GM18951 (cell line): ENCODE results near the gene SGTA.
A peak's percentile ranks its signal among the peaks of the same experiment; 100 is the strongest.

ENCODE experiments used
- POLR2A ChIP-seq: IDR thresholded peaks from 4 replicates; pipeline ENCODE4 v1.6.1; 2011; ENCODE audit warnings: mild to moderate bottlenecking; ENCODE audit not compliant: insufficient read length, insufficient read depth; ENCODE audit errors: extremely low read depth
- in situ Hi-C: fragments of 300-500 bp; cut with MboI; formaldehyde crosslinking; loops from one replicate; pipeline ENCODE4 v1.12.0; 2022; ENCODE audit warnings: low sequenced_read_pairs, mixed read lengths, inconsistent platforms; ENCODE audit not compliant: unreplicated experiment

Gene SGTA

DNA sequence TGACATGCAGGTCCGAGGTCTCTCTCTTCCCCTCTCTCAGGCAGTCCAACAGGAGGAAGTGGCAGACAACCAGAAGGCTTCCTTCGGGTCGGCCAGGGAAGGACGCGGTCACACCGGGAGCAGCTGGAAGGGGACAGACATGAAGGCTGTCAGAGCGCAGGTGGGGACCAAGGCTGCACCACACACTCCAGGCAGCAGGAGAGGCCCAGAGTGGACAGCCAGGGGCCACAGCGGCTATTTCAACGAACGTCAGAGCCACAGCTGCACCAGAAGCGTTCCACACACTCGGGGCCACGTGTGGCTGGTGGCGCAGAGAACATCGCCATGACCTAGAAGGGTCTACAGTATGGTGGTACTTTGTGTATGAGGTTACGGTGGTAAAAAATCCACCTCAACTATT is 27.3 kb downstream of the SGTA start:
- in situ Hi-C loops = no loop called here
- no peak for TF ChIP-seq POLR2A

DNA sequence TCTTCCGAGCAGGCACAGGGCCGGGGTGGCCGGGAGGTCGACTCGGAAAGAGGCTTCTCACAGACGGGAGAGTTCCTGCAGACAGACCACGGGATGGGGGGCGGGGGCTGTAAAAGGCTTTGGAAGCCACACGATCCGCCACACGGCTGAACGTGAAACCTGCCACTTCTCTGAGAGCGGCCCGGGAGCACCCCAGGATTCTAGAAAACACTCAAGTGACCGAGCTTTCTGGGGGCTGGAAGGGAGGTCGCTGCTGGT is 27.7 kb downstream of the SGTA start:
- in situ Hi-C loops = no loop called here
- no peak for TF ChIP-seq POLR2A

DNA sequence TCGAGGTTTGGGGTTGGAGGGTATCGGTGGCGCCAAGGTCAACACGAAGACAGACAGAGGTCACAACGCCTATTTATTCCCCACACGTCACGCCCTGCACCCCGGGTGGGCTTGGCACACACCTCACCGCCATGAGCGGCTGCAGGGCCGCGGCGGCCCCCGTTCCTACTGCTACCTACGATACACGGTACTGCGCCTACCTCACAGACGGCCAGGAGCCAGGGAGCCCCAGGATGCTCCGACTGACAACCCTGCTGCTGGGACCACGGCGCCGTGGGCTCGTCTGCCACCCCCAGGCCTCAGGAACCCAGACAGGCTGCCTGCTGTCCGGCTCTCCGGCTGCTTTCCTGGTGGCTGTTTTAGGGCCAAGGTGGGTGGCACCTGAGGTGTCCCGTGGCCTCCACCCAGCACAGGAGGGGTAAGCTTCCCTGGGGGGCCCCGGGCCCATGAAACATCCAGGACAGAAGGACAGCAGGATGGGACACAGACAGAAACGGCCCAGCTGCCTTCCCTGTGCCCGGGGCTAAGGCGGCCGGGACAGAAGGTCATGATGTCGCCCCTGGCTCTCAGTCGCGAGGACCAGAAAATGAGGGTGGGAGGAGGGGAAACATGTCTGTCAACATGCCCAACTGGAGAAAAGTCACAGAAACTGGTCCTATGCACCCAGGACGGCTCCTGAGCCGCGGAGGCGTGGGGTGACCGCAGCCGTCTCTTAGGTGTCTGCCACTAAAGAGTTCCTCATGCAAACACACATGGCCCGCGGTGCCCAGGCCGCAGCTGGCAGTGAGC is 28.2 kb downstream of the SGTA start:
- TF ChIP-seq POLR2A = no peak
- in situ Hi-C loops = no loop called here

DNA sequence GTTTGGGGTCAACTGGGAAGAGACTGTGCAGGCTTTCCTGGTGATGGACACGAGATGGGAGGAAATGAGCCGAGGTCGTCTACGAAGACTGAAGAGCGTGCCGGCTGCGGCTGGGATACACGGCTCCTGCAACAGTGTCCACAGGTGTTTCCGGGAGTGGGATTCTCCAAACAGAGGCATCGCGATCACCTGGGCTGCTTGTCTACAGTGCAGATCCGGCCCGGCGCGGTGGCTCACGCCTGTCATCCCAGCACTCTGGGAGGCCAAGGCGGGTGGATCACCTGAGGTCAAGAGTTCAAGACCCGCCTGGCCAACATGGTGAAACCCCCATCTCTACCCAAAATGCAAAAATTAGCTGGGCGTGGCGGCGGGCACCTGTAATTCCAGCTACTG is 31.6 kb downstream of the SGTA start:
- in situ Hi-C loops = no loop called here
- no peak for TF ChIP-seq POLR2A

DNA sequence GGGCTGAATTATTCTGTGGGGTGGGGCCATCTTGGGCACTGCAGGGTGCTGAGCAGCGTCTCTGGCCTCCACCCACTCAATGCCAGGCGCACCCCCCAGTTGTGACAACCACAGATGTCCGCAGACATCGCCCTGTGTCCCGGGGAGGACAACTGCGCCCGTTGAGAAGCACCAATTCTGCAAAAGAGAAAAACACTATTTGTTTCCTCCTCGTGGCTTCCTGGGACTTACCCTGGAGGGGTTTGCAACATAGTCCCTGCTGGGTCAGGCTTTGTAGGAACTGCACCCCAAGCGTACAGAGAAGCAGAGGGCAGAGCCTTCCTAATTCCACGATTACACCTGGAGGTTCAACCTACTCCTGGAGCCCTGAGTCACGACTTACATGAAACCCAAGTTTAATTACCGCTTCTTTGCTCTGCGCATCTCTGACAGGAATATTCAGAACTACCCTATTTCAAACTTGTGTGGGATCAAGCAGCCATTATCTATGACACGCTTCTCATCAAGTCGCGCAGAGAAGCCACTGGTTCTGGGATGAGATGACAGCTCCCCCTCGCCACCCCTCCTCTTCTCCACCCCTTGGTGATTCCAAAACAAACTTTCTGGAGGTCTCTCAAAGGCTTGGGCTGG is 32.1 kb downstream of the SGTA start:
- in situ Hi-C loops = no loop called here
- no peak for TF ChIP-seq POLR2A

DNA sequence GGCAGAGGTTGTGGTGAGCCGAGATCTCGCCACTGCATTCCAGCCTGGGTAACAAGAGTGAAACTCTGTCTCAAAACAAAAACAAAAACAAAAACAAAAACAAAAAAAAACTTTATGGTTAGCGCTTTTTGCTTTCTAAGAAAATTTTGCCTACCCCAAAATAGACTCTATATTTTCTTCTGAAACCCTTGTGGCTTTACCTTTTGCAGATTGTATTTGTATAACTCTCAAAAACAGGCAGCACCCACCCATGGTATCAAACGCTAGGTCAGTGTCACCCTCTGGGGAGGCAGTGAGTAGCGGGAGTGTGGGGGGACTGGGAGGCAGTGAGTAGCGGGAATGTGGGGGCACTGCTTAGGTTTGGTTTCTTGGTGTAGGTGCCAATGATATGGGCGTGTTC is 35.7 kb downstream of the SGTA start:
- in situ Hi-C loops = loop anchor here (5.0 kb wide), 1 partner anchor 100 kb away; no protein-coding TSS in a partner anchor
- TF ChIP-seq POLR2A = no peak

DNA sequence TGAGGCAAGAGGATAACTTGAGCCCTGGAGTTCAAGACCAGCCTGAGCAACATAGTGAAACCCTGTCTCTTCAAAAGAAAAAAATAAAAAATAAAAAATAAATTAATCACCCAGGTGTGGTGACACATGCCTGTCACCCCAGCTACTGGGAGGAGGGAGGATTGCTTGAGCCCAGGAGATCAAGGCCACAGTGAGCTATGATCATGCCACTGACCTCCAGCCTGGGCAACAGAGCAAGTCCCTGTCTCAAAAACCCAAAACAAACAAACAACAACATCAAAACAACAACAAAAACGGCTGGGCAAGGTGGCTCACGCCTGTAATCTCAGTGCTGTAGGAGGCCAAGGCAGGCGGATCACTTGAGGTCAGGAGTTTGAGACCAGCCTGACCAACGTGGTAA is 39.0 kb downstream of the SGTA start:
- no peak for TF ChIP-seq POLR2A
- in situ Hi-C loops = no loop called here

DNA sequence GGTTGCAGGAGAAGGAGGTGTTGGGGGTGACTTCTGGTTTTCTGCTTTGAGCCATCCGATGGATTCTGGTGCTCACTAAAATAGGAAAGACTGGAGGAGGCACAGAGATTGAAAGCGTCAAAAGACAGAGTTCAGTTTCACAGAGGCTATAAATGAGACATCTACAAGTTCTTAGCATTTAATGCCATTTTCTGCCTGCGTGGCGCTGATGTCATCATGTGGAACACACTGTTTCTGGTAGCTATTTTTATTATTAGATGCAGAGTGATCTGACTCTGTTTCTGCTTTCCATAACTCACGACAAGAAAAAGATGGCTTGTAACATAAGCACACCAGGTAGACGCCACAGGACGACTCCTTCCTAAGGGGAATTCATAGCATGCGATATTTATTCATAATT is 40.0 kb downstream of the SGTA start:
- no peak for TF ChIP-seq POLR2A
- in situ Hi-C loops = no loop called here

DNA sequence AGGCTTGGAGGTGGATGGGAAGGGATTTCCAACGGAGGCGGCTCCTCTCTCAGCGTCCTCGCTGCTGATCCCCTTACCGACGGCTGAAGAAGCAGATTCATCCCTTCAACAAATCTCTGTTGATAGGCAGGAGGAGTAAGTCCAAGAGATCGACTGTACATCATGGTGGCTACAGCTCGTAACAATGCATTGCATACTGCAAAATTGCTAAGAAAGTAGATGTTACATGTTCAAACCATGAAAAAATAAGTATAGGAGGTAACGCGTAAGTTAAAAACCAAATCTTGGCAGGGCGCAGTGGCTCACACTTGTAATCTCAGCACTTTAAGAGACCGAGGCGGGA is 42.8 kb downstream of the SGTA start:
- in situ Hi-C loops = no loop called here
- TF ChIP-seq POLR2A = no peak

DNA sequence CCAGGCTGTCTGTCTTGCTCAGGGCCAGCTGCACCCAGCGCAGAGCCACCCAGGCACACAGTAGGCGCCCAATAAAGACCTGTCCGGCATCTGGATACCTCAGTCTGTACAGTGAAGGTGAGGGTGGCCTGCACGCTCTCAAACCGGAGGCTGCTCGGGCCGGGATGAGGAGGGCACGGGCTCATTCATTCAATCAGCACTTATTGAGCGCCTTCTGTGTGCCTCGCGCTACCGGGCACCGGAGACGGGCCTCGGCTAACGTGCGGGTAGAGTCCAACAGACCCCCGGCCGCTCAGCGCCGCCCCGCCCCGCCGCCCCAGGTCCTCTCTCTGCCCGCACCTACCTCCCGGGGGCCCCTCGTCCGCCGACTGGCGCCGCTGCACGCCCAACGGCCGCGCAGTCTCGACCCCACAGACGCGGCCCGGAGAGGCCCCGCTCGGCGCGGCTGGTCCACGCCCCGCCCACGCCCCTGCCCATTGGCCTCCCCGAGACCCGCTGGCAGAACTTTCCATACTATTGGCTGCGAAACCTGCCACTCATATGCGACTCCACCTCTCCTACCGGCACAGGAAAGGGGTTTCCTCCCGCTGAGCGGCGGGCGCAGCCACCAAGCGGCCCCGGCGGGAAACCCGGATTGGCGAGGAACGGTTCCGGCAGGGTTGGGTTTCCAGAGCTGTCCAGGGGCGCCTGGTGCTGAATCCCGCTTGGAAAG is 43.3 kb downstream of the SGTA start, which contains the start of gene SLC39A3:
Gene SLC39A3 (minus strand): TSS at position 416 of the 712 bp plus-strand sequence. CDS start 2,760 bp downstream, outside the sequence.
- peak; percentile 76 for TF ChIP-seq POLR2A
- in situ Hi-C loops = no loop called here

DNA sequence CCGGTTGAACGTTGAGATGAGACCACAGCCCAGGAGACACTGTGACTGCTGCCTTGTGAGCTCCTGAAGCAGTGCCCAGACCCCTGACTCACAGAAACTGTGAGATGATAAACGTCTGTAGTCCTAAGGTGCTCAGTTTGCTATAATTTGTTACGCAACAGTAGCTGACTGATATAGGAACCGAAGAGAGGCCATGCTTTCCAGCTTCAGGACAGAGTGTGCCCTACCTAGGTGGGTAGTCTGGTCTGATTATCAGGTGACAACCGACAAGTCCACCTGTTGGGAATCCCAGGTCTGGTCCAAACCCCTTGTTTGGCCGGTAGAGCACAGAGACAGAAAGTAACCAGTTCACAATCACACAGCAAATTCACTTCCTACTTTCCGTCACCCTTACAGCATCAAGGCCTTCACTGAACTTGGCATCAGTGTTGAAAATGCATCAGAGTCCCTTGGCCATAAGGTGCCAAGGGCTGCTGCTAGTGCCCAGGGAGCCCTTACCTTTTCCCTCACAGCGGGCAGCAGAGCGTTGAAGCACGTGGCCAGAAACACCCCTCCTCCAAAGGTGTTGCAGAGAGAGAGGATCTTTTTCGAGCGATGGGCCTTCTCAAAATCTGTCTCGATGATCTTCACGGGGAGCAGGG is 46.4 kb downstream of the SGTA start:
- in situ Hi-C loops = no loop called here
- no peak for TF ChIP-seq POLR2A

DNA sequence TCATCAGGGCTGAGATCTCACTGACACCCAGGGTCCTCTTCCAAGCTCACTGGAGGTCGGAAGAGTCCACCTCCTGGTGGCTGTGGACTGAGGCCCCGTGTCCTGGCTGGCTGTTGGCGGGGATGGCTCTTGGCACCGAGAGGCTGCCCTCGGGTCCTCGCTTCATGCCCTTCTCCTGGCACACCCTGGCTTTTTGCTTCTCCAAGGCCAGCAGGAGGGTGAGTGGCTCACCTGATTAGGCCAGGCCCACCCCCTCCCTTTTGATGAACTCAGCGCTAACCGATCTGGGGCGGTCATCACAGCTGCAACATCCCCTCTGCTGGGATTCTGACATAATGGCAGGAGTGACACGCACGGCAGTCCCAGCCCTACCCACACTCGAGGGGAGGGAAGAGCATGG is 47.7 kb downstream of the SGTA start:
- in situ Hi-C loops = no loop called here
- no peak for TF ChIP-seq POLR2A

DNA sequence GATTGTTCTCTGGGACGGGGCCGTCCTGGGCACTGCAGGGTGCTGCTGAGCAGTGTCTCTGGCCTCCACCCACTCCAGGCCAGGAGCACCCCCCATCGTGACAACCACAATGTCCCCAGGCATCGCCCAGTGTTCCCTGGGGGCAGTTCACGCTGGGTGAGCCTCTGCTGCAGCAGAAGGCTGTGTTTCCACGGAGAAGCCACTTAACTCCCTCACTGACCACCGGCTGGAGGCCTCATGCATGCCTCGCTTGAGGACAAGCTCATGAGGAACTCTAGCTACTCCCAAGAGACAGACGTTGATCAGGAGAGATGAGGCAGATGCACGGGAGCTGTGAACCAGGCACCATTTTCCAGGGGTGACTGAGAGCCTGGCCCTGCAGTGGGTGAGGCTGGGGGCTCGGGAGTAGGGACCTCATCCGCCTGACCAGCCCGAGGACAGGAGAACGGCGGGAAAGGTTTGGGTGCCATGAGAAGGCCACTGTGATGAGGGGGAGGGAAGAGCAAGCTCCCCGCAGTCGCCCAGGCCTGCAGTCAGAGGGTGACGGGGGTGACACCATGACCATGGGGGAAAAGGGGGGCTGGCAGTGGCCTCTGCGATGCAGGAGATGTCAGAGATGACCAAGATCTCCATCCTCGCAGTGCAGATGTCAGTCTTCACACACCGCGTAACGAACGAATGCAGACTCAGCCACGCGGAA is 48.3 kb downstream of the SGTA start:
- no peak for TF ChIP-seq POLR2A
- in situ Hi-C loops = no loop called here
